ENCODE data around the gene KCNN3. TPM values are rescaled to one million over a fixed set of nuclear protein-coding genes. Genes with fewer than 3 reads are reported as not detected.

KCNN3 gene
- total RNA-seq, 1 experiment from 2014 or later, result 1.3 TPM

DNA sequence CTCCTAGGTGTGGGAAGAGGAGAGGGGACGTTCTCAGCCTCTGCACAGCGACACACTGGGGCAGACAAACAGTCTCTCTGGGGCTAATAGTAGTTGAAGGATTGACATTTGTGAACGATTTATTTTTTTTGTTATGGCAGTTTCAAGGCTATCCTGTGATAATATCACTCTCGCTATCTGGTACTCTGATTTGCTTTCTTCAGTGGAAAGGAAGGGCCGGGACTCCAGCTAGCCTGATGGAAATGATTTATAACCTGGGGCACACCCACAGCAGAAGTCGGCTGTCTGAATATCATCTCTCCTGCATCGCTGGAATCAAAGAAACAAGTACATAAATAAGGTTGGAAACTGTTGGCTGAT lies 122.7 kb downstream of the KCNN3 start (continued):
- TF ChIP-seq, protein P1, sequence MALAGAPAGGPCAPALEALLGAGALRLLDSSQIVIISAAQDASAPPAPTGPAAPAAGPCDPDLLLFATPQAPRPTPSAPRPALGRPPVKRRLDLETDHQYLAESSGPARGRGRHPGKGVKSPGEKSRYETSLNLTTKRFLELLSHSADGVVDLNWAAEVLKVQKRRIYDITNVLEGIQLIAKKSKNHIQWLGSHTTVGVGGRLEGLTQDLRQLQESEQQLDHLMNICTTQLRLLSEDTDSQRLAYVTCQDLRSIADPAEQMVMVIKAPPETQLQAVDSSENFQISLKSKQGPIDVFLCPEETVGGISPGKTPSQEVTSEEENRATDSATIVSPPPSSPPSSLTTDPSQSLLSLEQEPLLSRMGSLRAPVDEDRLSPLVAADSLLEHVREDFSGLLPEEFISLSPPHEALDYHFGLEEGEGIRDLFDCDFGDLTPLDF (CRISPR knock-in tag; IDR thresholded peaks at IDR 0.05), result no peak
- no peak for TF ChIP-seq GTF2I (CRISPR knock-in tag; conservative IDR thresholded peaks at IDR 0.05)
- TF ChIP-seq, protein P2, sequence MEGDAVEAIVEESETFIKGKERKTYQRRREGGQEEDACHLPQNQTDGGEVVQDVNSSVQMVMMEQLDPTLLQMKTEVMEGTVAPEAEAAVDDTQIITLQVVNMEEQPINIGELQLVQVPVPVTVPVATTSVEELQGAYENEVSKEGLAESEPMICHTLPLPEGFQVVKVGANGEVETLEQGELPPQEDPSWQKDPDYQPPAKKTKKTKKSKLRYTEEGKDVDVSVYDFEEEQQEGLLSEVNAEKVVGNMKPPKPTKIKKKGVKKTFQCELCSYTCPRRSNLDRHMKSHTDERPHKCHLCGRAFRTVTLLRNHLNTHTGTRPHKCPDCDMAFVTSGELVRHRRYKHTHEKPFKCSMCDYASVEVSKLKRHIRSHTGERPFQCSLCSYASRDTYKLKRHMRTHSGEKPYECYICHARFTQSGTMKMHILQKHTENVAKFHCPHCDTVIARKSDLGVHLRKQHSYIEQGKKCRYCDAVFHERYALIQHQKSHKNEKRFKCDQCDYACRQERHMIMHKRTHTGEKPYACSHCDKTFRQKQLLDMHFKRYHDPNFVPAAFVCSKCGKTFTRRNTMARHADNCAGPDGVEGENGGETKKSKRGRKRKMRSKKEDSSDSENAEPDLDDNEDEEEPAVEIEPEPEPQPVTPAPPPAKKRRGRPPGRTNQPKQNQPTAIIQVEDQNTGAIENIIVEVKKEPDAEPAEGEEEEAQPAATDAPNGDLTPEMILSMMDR (IDR thresholded peaks at IDR 0.05), result no peak
- no peak for TF ChIP-seq SMAD3 (CRISPR knock-in tag; IDR thresholded peaks at IDR 0.05; ENCODE audit: borderline replicate concordance)
- TF ChIP-seq, protein P3, sequence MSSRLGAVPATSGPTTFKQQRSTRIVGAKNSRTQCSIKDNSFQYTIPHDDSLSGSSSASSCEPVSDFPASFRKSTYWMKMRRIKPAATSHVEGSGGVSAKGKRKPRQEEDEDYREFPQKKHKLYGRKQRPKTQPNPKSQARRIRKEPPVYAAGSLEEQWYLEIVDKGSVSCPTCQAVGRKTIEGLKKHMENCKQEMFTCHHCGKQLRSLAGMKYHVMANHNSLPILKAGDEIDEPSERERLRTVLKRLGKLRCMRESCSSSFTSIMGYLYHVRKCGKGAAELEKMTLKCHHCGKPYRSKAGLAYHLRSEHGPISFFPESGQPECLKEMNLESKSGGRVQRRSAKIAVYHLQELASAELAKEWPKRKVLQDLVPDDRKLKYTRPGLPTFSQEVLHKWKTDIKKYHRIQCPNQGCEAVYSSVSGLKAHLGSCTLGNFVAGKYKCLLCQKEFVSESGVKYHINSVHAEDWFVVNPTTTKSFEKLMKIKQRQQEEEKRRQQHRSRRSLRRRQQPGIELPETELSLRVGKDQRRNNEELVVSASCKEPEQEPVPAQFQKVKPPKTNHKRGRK (CRISPR knock-in tag; IDR thresholded peaks at IDR 0.05; ENCODE audit: borderline replicate concordance), result no peak
- no peak for TF ChIP-seq CDX4 (CRISPR knock-in tag; IDR thresholded peaks at IDR 0.05; ENCODE audit: borderline replicate concordance)
- TF ChIP-seq ZNF416 (CRISPR knock-in tag; IDR thresholded peaks at IDR 0.05), result no peak
- no peak for TF ChIP-seq ZBTB21 (CRISPR knock-in tag; IDR thresholded peaks at IDR 0.05; ENCODE audit: borderline replicate concordance)
- no peak for TF ChIP-seq CREB1 (CRISPR knock-in tag; IDR thresholded peaks at IDR 0.05)
- TF ChIP-seq, protein P4, sequence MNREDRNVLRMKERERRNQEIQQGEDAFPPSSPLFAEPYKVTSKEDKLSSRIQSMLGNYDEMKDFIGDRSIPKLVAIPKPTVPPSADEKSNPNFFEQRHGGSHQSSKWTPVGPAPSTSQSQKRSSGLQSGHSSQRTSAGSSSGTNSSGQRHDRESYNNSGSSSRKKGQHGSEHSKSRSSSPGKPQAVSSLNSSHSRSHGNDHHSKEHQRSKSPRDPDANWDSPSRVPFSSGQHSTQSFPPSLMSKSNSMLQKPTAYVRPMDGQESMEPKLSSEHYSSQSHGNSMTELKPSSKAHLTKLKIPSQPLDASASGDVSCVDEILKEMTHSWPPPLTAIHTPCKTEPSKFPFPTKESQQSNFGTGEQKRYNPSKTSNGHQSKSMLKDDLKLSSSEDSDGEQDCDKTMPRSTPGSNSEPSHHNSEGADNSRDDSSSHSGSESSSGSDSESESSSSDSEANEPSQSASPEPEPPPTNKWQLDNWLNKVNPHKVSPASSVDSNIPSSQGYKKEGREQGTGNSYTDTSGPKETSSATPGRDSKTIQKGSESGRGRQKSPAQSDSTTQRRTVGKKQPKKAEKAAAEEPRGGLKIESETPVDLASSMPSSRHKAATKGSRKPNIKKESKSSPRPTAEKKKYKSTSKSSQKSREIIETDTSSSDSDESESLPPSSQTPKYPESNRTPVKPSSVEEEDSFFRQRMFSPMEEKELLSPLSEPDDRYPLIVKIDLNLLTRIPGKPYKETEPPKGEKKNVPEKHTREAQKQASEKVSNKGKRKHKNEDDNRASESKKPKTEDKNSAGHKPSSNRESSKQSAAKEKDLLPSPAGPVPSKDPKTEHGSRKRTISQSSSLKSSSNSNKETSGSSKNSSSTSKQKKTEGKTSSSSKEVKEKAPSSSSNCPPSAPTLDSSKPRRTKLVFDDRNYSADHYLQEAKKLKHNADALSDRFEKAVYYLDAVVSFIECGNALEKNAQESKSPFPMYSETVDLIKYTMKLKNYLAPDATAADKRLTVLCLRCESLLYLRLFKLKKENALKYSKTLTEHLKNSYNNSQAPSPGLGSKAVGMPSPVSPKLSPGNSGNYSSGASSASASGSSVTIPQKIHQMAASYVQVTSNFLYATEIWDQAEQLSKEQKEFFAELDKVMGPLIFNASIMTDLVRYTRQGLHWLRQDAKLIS (CRISPR knock-in tag; IDR thresholded peaks at IDR 0.05; ENCODE audit: borderline replicate concordance), result no peak
- TF ChIP-seq ZNF423 (CRISPR knock-in tag; IDR thresholded peaks at IDR 0.05), result no peak

DNA sequence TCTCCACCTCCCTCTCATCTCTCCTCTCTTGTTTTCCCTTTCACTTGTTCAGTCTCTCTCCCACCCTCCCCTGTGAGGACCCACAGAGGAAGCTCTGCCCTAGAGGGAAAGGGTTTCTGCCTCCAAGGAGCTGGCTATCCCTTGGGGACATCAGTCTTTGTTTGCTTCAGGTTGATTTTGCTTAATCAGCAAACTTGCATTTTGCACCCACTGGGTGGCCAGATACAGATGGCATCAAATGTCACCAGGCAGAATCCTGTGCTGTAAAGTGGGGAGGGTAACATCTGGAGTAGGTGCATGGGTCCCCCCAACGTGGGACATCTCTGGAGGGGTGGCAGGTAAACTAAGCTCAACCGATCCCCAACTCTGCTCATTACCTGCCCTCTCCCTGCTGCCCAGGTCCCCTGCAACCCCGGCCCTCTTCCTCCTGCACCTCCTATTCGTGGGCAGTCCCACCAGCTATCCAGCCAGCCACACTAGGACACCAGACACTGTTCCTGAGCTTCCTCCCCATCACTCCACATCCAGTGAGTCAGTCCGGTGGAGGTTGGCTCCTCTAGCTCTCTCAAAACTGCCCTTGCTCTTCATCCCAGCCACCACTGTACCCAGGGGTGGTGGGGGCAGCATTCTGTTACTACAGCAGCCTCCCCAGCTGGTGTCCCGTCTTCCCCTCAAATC lies 123.3 kb downstream of the KCNN3 start:
- Mint-ChIP-seq H3K4me1 (peaks cover 63% of the 10 kb centered on the region), H3K27ac (no peak overlapping the region), H3K9me3 (no peaks in the 10 kb centered on the region), H3K36me3 (peaks cover under 1% of the 10 kb centered on the region; the same call in 1 of the 2 replicates), H3K27me3 (ENCODE audit: low read depth) (no peaks in the 10 kb centered on the region), H3K4me3 (no peak overlapping the region)
- ChIA-PET CTCF (interaction anchor here (0.6 to 1.8 kb wide), 6 partner anchors 13 to 475 kb away, joined by 3 to 7 read pairs (median 4); no protein-coding TSS in a partner anchor), POLR2A (no interaction called here)
- DNase-seq (ENCODE audit: low spot score) (no peak), ATAC-seq (no peak)
- TF ChIP-seq HMGA2 (CRISPR knock-in tag; IDR thresholded peaks at IDR 0.05) (no peak), SP1 (CRISPR knock-in tag; conservative IDR thresholded peaks at IDR 0.05) (no peak), MXD4 (CRISPR knock-in tag; IDR thresholded peaks at IDR 0.05; ENCODE audit: borderline replicate concordance) (no peak), ZNF263 (CRISPR knock-in tag; IDR thresholded peaks at IDR 0.05; ENCODE audit: low read depth) (no peak), SMAD3 (CRISPR knock-in tag; IDR thresholded peaks at IDR 0.05; ENCODE audit: borderline replicate concordance) (no peak), IRF2 (CRISPR knock-in tag; IDR thresholded peaks at IDR 0.05; ENCODE audit: borderline replicate concordance, low read depth) (no peak), ZNF219 (CRISPR knock-in tag; IDR thresholded peaks at IDR 0.05; ENCODE audit: borderline replicate concordance) (no peak), IRF1 (CRISPR knock-in tag; IDR thresholded peaks at IDR 0.05) (no peak), ELF4 (CRISPR knock-in tag; IDR thresholded peaks at IDR 0.05; ENCODE audit: low read depth) (no peak), CREM (CRISPR knock-in tag; IDR thresholded peaks at IDR 0.05) (no peak), NFE2L1 (CRISPR knock-in tag; IDR thresholded peaks at IDR 0.05) (no peak), ZMAT4 (CRISPR knock-in tag; IDR thresholded peaks at IDR 0.05) (no peak), NR2C2 (CRISPR knock-in tag; IDR thresholded peaks at IDR 0.05) (no peak)
- TF ChIP-seq, protein P5, sequence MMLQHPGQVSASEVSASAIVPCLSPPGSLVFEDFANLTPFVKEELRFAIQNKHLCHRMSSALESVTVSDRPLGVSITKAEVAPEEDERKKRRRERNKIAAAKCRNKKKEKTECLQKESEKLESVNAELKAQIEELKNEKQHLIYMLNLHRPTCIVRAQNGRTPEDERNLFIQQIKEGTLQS (CRISPR knock-in tag; conservative IDR thresholded peaks at IDR 0.05), result no peak

Data from WTC11 (cell line).